ENCODE data around the gene MARCO. TPM values are rescaled to one million over a fixed set of nuclear protein-coding genes. Genes with fewer than 3 reads are reported as not detected.

MARCO gene
- total RNA-seq, 1 donor from 2014 or later, result 28.4 TPM

GRCh38 chr2:118913131-118913802, 28.7 kb upstream of the MARCO start:
- H3K4me3 ChIP-seq, result no peak overlapping the region
- intact Hi-C loops (cut with DNase I), result no loop called here

DNA sequence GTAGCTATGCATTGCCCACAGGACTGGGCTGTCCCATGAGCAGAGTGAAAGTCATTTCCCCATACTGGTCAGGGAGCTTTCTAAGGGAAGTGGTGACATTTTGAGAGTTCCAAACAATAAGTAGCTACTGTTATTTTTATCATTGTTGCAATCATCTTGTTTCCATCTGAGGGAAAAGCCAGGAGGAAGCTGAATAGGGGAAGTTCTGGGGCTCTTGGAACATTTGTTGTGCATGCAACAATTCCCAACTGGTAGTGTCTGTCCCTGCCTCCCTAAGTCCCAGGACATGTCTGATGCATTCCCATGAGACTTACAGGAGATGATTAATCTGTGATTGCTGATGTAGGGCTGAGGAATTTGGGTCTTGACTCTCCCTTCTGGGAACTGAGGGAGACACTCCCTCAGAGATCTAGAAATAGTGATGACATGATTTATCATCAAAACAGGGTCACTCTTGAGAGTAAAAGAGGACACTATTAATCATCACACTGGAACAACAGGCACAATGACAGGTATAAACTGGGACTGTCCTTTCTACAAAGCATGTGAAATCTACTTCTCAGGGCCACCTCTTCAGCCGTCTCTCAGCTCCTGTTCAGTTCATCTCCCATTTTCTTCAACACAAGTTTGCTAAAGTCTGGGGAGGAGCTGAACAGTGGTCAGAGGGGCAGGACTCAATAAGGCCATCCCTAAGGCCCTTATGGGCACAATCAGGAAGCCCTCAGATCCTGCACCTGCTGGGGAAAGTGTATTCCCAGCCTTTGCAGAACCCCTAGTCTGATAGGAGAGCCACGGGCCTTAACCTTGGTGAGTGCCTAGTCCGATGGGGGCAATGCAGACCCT, 28.0 kb upstream of the MARCO start:
- no peaks in the 10 kb centered on the region for H3K4me1 ChIP-seq
- intact Hi-C loops (cut with DNase I), result no loop called here
- H3K4me3 ChIP-seq, result no peak overlapping the region
- no peaks in the 10 kb centered on the region for H3K36me3 ChIP-seq
- no peaks in the 10 kb centered on the region for H3K27me3 ChIP-seq
- H3K9me3 ChIP-seq, result no peaks in the 10 kb centered on the region
- TF ChIP-seq, protein P1, sequence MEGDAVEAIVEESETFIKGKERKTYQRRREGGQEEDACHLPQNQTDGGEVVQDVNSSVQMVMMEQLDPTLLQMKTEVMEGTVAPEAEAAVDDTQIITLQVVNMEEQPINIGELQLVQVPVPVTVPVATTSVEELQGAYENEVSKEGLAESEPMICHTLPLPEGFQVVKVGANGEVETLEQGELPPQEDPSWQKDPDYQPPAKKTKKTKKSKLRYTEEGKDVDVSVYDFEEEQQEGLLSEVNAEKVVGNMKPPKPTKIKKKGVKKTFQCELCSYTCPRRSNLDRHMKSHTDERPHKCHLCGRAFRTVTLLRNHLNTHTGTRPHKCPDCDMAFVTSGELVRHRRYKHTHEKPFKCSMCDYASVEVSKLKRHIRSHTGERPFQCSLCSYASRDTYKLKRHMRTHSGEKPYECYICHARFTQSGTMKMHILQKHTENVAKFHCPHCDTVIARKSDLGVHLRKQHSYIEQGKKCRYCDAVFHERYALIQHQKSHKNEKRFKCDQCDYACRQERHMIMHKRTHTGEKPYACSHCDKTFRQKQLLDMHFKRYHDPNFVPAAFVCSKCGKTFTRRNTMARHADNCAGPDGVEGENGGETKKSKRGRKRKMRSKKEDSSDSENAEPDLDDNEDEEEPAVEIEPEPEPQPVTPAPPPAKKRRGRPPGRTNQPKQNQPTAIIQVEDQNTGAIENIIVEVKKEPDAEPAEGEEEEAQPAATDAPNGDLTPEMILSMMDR (IDR thresholded peaks at IDR 0.05), result no peak
- DNase-seq (ENCODE audit: low spot score in 2 of 2), result no peak
- H3K27ac ChIP-seq, result no peak overlapping the region

More at GRCh38 chr2:118913131-118913802, 28.7 kb upstream of the MARCO start:
- Histone ChIP-seq H3K27ac (no peak overlapping the region), H3K4me1 (no peaks in the 10 kb centered on the region), H3K9me3 (no peaks in the 10 kb centered on the region), H3K27me3 (no peaks in the 10 kb centered on the region), H3K36me3 (no peaks in the 10 kb centered on the region)
- TF ChIP-seq, protein P1 (IDR thresholded peaks at IDR 0.05), result no peak
- no peak for DNase-seq (ENCODE audit: low spot score in 2 of 2)

DNA sequence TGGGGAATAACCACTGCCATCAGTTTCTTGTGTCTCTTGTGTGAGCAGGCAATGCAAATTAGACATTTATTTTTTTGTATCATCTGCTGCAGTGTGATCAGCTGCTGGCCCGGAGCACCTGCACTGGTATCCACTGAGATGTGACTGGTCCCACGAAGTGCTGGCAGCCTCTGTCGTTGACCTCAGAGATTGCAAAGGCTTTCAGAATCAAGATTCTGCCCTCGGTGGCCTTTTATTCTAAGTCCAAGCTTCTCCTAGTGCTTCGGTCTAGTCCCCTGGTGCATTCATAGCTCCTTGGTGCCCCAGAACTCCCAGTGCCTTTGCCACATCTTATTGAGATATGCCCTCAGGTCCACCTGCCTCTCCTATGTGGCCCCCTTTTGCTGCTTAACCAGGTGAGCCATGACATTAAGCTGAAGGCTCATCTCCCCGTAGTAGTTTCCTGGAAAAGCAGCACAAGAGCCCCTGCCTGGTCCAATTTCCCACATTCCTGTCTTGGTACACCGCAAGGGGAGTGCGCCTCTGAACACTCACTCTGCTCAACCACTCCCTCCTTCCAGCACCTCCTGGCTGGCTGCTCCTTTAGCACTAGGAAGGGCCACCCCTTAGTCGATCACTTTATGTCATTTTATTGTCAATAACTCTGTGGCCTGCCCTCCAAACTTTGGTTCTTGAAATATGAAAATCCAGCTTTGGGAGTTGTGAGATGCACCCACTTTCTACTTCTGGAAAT, 27.1 kb upstream of the MARCO start:
- no peak for DNase-seq (ENCODE audit: low spot score in 2 of 2)
- Histone ChIP-seq H3K4me1 (no peaks in the 10 kb centered on the region), H3K4me3 (no peak overlapping the region), H3K27me3 (no peaks in the 10 kb centered on the region), H3K9me3 (no peaks in the 10 kb centered on the region), H3K27ac (no peak overlapping the region), H3K36me3 (no peaks in the 10 kb centered on the region)
- TF ChIP-seq, protein P1 (IDR thresholded peaks at IDR 0.05), result no peak
- intact Hi-C loops (cut with DNase I), result no loop called here

- TF ChIP-seq, protein P1 (IDR thresholded peaks at IDR 0.05), result no peak
- intact Hi-C loops (cut with DNase I), result no loop called here
These were observed 24.0 kb upstream of the MARCO start for GRCh38 chr2:118918017-118918416.

DNA sequence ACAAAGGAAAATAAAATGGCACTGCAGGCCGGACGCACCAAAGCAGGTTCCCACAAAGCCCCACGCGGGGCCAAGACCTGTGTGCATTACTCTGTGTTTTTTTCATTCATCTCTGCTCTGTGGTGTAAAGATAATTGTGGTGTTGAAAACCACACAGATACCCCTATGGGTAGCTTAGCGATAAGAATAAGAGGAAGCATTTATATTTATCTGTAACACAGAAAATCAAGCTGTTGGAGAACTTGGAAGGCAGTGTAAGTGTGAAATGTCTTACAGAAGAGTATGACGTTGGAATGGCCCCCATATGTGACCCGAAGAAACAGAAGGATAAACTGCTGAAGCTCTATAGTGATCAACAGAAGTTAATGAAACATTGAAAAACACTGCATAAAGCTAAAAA, 20.3 kb upstream of the MARCO start:
- DNase-seq (ENCODE audit: low spot score in 2 of 2), result no peak
- intact Hi-C loops (cut with DNase I), result no loop called here
- TF ChIP-seq, protein P1 (IDR thresholded peaks at IDR 0.05), result no peak
- Histone ChIP-seq H3K4me3 (no peak overlapping the region), H3K36me3 (no peaks in the 10 kb centered on the region), H3K27me3 (no peaks in the 10 kb centered on the region), H3K27ac (no peak overlapping the region), H3K4me1 (no peaks in the 10 kb centered on the region), H3K9me3 (no peaks in the 10 kb centered on the region)

More at GRCh38 chr2:118918017-118918416, 24.0 kb upstream of the MARCO start:
- Histone ChIP-seq H3K27ac (no peak overlapping the region), H3K27me3 (no peaks in the 10 kb centered on the region), H3K9me3 (no peaks in the 10 kb centered on the region), H3K4me3 (no peak overlapping the region), H3K4me1 (no peaks in the 10 kb centered on the region), H3K36me3 (no peaks in the 10 kb centered on the region)
- DNase-seq (ENCODE audit: low spot score in 2 of 2), result no peak

Data from ascending aorta (tissue), 2 donors.